Right lung (tissue), 5 donors: Measurements from ENCODE around the gene KCNJ14. TPM values are rescaled to one million over a fixed set of nuclear protein-coding genes. Genes with fewer than 3 reads are reported as not detected.

Experiments used
- DNase-seq, 2 donors: peaks; one replicate each; pipeline ENCODE4 v3.0.0-alpha.2; 2013
- polyA plus RNA-seq, 5 donors: library from polyadenylated mRNA; unstranded; fragments of 120-200 nt; gene quantifications; one replicate each; pipeline versions ENCODE4 v1.2.1 to v1.2.3, GENCODE V29; 2013; ENCODE audit warnings: inconsistent platforms in 1 of 5, low replicate concordance in 1 of 5; ENCODE audit not compliant: insufficient read length in 5 of 5, insufficient read depth in 1 of 5

The KCNJ14 gene
- polyA plus RNA-seq, 5 donors = 0.70 to 1.5 (median 1.2) TPM

- peak in 1 of 2 donors; percentile 83 for DNase-seq
These were observed 10.1 kb upstream of the KCNJ14 start for GRCh38 chr19:48445256-48445605.

- DNase-seq = peak; percentile 92 to 93
These were observed 9.5 kb upstream of the KCNJ14 start, which contains the start of gene GRWD1 for GRCh38 chr19:48445606-48446481. TSS of gene GRWD1 (plus strand) at chr19:48445983. CDS start at chr19:48446006, 23 bp downstream.

DNA sequence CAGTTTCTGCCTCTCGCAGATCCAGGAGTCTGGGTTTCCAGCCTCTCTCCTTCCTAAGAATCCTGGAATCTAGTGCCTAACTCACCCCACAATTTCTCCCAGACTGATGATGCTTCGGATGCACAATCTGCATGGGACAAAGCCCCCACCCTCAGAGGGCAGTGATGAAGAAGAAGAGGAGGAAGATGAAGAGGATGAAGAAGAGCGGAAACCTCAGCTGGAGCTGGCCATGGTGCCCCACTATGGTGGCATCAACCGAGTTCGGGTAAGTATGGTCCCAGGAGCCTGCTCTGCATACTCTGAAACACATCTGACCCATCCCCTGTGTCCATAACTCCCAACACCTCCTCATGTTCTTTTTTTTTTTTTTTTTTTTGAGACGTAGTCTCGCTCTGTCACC, 8.8 kb upstream of the KCNJ14 start:
- DNase-seq = no peak

DNA sequence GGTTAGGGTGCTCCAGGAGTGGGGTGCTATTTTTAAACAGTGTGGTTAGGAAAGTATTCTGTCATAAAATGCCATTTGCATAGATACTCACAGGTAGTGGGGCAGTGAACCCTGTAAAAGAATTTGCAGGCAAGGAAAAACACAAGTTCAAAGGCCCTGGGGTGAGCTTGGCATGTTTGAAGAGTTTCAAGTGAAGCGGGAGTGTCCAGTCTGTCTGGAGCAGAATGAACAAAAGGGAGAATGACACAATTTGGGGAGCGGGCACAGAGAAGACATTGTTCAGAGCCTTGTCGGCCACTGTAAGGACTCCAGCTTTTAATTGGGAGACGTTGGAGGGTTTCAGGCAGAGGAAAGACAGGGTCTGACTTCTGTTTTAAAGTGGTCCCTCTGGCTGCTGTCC, 6.8 kb upstream of the KCNJ14 start:
- no peak for DNase-seq

DNA sequence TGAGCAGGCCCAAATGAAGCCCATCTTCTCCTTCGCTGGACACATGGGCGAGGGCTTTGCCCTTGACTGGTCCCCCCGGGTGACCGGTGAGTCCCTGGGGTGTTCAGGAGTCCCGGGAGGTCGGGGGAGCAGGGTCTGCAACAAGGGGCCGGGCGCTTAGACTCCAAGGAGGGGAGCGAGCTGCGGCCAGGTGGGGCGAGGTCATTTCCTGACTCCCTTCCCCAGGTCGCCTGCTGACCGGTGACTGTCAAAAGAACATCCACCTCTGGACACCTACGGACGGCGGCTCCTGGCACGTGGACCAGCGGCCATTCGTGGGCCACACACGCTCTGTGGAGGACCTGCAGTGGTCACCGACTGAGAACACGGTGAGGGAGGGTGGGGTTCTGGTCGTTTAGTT, 4.9 kb upstream of the KCNJ14 start:
- DNase-seq = no peak

DNA sequence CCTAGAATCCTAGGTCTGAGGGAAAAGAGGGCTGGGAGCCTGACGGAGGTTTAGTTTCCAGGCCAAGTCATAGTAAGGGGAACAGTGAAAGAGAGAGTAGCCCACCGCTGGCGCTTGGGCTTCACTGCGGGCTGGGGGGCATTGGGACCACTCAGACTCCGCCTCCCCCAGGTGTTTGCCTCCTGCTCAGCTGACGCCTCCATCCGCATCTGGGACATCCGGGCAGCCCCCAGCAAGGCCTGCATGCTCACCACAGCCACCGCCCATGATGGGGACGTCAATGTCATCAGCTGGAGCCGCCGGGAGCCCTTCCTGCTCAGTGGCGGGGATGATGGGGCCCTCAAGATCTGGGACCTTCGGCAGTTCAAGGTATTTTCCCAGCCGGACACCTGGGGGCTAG, 4.5 kb upstream of the KCNJ14 start:
- DNase-seq = no peak

- no peak for DNase-seq
These were observed 3.8 kb upstream of the KCNJ14 start for GRCh38 chr19:48451624-48452023.

DNA sequence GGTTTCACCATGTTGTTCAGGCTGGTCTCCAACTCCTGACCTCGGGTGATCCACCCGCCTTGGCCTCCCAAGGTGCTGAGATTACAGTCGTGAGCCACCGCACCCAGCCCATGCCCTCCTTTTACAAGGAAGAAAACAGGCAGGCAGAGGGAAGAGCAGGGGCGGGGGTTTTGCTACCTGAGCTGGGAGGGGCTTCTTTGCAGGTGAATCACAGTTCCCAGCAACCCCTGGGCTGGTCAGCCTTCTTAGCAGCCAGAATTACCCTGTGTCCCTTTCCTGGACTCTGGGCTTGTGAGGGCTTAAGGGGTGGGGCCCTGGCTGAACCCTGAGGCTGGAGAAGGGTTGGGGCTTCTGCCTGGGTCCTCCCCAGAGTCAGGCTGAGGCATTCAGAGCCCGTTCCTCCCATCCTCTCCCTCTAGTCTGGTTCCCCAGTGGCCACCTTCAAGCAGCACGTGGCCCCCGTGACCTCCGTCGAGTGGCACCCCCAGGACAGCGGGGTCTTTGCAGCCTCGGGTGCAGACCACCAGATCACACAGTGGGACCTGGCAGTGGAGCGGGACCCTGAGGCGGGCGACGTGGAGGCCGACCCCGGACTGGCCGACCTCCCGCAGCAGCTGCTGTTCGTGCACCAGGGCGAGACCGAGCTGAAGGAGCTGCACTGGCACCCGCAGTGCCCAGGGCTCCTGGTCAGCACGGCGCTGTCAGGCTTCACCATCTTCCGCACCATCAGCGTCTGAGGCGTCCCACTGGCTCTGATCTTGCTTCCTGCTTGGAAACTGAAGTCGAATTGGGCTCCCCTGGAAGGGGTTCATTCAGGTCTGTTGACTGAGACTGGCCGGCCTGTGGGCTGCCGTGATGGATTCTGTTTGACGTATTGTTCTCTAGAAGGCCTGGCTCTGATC, 2.8 kb upstream of the KCNJ14 start:
- no peak for DNase-seq

DNA sequence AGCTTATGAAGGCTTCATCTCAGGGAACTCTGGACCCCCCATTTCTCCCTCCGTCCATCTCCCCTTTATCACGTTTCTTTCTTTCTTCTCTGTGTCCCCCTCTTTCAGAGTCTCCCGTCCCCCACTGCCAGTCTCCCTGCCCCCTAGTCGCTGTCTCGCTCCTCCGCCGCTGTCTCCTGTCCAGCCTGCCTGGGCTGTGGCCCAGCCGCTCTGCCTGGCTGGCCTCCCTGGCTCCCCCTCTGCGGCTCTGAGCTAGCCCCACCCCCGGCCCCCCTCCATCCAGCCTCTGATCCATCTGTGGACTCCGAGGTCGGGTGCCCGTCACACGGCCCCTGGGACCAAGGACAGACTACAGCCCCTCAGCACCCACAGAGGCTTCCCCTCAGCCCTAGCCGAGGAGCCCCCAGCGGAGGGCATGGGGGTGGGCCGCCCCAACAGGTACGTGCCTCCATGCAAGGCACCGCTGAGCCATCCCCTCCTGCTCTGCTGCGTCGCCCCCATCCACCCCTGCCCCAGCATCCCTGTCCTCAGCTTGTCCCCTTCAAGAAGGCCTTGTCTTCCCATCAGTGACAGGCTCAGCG, 1.1 kb upstream of the KCNJ14 start:
- no peak for DNase-seq

DNA sequence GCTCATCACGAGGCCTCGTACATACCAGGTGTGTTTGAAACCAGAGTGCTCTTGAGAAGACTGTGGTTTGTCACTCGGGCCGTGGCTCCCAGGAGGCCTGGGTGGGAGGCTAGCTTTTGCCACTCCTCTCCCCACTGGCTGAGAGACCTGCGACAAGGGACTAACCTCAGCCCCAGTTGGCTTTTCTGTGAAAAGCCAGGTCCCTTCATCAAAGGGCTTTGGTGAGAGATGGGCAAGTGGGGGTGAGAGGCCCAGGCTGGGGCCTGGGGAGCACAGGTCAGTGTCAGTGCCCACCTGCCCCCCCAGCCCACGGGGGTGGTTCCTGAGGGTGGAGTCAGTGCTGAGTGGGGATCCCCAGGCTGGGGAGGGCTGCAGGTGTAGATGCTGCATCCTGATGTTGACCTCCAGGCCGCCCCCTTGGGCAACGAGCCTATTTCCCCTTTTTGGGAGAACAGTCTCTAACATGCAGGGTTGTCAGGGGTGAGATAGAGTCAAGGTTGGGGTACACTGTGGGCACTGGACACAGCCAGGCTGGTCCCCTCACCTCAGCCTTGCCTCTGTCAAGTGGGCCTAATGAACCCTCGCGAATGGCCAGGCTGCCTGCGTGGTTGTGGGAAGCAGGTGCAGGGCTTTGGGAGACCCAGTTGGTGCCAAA, 661 bp downstream of the KCNJ14 start:
- no peak for DNase-seq

- no peak for DNase-seq
These were observed 1.5 kb downstream of the KCNJ14 start for GRCh38 chr19:48456864-48457263.

DNA sequence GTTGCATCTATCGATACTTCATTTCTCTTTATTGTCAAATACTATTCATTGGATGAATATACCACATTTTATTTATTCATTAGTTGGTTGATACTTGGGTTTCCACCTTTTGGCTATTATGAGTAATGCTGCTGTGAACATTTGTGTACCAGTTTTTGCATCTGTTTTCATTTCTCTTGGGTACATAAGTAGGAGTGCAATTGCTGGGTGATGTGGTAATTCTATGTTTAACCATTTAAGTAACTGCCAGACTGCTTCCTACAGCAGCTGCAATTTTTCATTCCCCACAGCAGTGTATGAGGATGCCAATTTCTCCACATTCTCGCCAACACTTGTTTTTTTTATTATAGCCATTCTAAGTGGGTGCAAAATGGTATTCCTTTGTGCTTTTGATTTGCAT, 2.6 kb downstream of the KCNJ14 start:
- DNase-seq = no peak

DNA sequence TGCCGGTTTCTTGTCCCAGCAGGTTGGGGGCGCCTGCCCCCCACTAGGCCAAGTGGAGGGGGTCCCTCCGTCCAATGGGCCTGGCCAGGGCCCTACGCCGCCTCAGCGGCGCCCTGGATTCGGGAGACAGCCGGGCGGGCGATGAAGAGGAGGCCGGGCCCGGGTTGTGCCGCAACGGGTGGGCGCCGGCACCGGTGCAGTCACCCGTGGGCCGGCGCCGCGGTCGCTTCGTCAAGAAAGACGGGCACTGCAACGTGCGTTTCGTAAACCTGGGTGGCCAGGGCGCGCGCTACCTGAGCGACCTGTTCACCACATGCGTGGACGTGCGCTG, 6.2 kb downstream of the KCNJ14 start:
- DNase-seq = no peak

- no peak for DNase-seq
These were observed 6.7 kb downstream of the KCNJ14 start for GRCh38 chr19:48461982-48462655.

DNA sequence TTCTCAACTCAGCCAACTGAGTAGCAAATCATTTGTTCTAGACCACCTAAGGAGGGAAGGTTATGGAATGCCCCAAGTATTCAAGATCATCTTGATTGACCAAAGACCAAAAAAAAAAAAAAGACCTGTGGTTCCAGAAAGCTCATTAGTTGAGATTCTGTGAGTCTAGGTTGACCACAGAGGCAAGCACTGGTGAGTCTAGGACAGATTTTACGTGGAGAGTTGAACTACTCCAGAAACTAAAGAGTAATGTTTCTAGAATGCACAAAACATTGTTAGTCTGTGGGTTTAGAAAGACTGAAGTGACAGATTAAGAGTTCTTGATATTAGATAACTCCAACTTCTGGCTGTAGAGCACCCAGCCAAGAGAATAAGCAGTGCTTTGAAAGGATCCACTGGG, 9.8 kb downstream of the KCNJ14 start:
- no peak for DNase-seq

- DNase-seq = no peak
These were observed 11.4 kb downstream of the KCNJ14 start for GRCh38 chr19:48466561-48467325.

DNA sequence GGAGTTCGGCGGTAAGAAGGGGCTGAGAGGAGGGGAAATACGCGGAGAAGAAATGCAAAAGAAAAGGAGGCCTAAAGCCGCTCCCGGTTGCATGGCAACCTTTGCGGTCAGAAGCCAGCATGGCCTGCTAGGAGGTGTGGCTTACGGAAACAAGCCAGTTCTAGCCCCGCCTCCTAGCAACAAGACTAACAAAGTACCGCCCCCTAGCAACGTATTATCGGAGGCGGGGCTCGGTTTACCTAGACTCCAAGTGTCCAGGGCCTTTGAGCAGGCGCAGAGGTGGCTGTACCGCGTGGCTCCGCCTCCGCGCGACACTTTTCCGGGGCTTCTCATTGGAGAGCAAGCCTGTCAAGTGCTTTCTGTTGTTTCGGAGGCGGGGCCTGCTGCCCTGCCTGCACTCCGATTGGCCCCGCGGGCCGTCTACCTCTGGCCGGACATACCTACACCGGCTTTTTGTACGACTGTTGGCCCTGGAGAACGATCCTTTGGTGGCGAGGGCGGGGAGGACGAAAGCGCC, 13.5 kb downstream of the KCNJ14 start:
- peak; percentile 100 for DNase-seq

DNA sequence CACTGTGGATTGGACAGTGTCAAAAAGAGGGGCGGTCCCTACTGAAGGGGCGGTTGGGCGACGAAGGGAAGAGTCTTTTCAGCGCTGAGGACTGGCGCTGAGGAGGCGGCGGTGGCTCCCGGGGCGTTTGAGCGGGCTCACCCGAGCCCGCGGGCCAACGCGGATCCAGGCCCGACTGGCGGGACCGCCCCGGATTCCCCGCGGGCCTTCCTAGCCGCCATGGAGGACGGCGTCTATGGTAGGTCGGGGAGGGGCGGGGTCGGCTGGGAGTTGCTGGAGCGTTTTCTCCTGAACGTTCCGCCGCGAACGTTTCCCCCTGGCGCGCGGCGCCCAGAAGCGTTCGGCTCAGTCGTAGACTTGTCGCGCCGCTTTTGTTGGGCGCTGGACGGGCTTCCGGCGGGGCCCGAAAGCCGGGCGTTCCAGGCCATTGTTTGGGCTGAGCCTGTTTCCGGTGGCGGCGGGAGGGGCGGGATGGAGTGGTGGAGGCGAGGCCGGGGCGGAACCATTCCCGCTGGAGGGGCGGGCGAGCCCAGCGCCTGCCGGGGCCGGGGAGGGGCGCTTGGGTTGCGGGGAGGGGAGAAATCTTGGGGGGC, 14.0 kb downstream of the KCNJ14 start, which contains the start of gene CYTH2:
TSS of gene CYTH2 (plus strand) at position 81 of the 593 bp plus-strand sequence. CDS start at position 220, 139 bp downstream.
- peak; percentile 78 to 80 for DNase-seq

- no peak for DNase-seq
These were observed 14.7 kb downstream of the KCNJ14 start for GRCh38 chr19:48469934-48470680.
